Subcutaneous adipose tissue (tissue), 4 donors: ENCODE results near the gene TNS2. TPM values are rescaled to one million over a fixed set of nuclear protein-coding genes. Genes with fewer than 3 reads are reported as not detected.

Experiments
- CTCF ChIP-seq: fragments of 450-650 bp; IDR thresholded peaks from one replicate; pipeline ENCODE4 v1.5.1; 2016; ENCODE audit warnings: low read depth, mild to moderate bottlenecking, control low read depth, antibody characterized with exemption, moderate library complexity
- total RNA-seq, 4 donors: library from RNA; depleted of rRNA; stranded (reverse); fragments of >200 nt; gene quantifications; one replicate each; pipeline ENCODE4 v1.1.0, GENCODE V29; 2016

Gene TNS2
- total RNA-seq, 4 donors from 2014 or later, result 108 to 522 (median 189) TPM

- TF ChIP-seq CTCF, result no peak
Observed at GRCh38 chr12:53046655-53047220, 3.1 kb upstream of the TNS2 start.

- TF ChIP-seq CTCF, result no peak
Observed at GRCh38 chr12:53047221-53048032, 2.4 kb upstream of the TNS2 start.

GRCh38 chr12:53048033-53048779 is 1.7 kb upstream of the TNS2 start:
- TF ChIP-seq CTCF, result no peak

GRCh38 chr12:53048780-53049401 is 974 bp upstream of the TNS2 start:
- no peak for TF ChIP-seq CTCF

GRCh38 chr12:53050426-53051057 is 677 bp downstream of the TNS2 start:
- no peak for TF ChIP-seq CTCF

- TF ChIP-seq CTCF, result no peak
Observed at GRCh38 chr12:53051058-53051880, 1.4 kb downstream of the TNS2 start.
